Measurements from ENCODE around the gene UBE3B. TPM values are rescaled to one million over a fixed set of nuclear protein-coding genes. Genes with fewer than 3 reads are reported as not detected.

The UBE3B gene
- total RNA-seq, 1 experiment from 2014 or later, result 48.6 TPM

DNA sequence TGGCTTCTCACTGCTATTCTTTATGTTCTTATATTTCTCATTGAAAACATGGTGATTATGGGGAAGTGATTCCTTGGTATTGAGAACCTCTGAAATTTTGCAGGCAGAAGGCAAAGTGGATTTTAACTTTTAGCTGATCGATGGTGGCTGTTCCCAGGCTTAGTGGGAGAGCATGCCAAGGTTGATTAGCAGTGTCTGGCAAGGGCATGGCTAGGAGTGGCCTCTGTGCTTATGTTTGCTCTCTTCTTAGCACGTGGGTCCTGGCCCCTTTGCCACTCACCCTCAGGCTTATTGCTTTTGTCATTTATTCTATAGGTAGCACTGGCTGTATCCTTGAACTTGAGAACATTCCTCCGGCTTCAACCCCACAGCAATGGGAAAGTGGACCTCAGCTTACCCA lies 98.2 kb downstream of the UBE3B start:
- TF ChIP-seq, protein P1, sequence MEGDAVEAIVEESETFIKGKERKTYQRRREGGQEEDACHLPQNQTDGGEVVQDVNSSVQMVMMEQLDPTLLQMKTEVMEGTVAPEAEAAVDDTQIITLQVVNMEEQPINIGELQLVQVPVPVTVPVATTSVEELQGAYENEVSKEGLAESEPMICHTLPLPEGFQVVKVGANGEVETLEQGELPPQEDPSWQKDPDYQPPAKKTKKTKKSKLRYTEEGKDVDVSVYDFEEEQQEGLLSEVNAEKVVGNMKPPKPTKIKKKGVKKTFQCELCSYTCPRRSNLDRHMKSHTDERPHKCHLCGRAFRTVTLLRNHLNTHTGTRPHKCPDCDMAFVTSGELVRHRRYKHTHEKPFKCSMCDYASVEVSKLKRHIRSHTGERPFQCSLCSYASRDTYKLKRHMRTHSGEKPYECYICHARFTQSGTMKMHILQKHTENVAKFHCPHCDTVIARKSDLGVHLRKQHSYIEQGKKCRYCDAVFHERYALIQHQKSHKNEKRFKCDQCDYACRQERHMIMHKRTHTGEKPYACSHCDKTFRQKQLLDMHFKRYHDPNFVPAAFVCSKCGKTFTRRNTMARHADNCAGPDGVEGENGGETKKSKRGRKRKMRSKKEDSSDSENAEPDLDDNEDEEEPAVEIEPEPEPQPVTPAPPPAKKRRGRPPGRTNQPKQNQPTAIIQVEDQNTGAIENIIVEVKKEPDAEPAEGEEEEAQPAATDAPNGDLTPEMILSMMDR (IDR thresholded peaks at IDR 0.05; ENCODE audit: unreplicated experiment), result no peak
- Mint-ChIP-seq H3K4me3 (ENCODE audit: low read depth, unreplicated experiment) (no peak overlapping the region), H3K4me1 (ENCODE audit: low read depth, unreplicated experiment) (peaks cover 27% of the 10 kb centered on the region), H3K27me3 (ENCODE audit: unreplicated experiment) (no peaks in the 10 kb centered on the region), H3K36me3 (ENCODE audit: insufficient read depth, unreplicated experiment) (peaks cover 67% of the 10 kb centered on the region), H3K9me3 (ENCODE audit: low read depth, unreplicated experiment) (no peaks in the 10 kb centered on the region), H3K27ac (ENCODE audit: unreplicated experiment) (no peak overlapping the region)
- intact Hi-C loops (cut with micrococcal nuclease; ENCODE audit: unreplicated experiment), result no loop called here
- BruUV-seq (replicated peaks), result no TSS peak
- DNase-seq, result no peak
- CTCF ChIA-PET, result interaction anchor here (0.6 kb wide), 1 partner anchor 923 kb away, joined by 4 read pairs; no protein-coding TSS in a partner anchor

DNA sequence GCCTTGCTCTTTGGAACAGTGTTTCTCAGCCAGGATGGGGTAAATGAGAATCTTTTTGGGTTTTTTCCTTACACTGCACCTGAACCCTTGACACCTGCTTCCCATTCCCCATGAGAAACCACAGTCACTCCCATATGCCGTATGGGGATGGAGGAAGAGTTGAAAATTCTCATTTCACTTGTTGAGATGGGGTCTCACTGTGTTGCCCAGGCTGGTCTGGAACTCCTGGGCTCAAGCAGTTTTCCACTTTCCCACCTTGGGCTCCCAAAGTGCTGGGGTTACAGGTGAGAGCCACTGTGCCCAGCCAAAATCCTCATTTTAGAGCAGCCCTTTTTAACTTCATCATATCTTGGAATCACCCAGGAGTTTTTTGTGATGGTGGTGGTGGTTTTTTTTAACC lies 99.9 kb downstream of the UBE3B start:
- TF ChIP-seq, protein P1 (IDR thresholded peaks at IDR 0.05; ENCODE audit: unreplicated experiment), result no peak
- BruUV-seq (replicated peaks), result no TSS peak
- CTCF ChIA-PET, result no interaction called here
- Mint-ChIP-seq H3K4me1 (ENCODE audit: low read depth, unreplicated experiment) (peaks cover 33% of the 10 kb centered on the region), H3K36me3 (ENCODE audit: insufficient read depth, unreplicated experiment) (peaks cover 70% of the 10 kb centered on the region), H3K9me3 (ENCODE audit: low read depth, unreplicated experiment) (no peaks in the 10 kb centered on the region), H3K27me3 (ENCODE audit: unreplicated experiment) (no peaks in the 10 kb centered on the region), H3K27ac (ENCODE audit: unreplicated experiment) (no peak overlapping the region), H3K4me3 (ENCODE audit: low read depth, unreplicated experiment) (no peak overlapping the region)
- intact Hi-C loops (cut with micrococcal nuclease; ENCODE audit: unreplicated experiment), result no loop called here
- no peak for DNase-seq

DNA sequence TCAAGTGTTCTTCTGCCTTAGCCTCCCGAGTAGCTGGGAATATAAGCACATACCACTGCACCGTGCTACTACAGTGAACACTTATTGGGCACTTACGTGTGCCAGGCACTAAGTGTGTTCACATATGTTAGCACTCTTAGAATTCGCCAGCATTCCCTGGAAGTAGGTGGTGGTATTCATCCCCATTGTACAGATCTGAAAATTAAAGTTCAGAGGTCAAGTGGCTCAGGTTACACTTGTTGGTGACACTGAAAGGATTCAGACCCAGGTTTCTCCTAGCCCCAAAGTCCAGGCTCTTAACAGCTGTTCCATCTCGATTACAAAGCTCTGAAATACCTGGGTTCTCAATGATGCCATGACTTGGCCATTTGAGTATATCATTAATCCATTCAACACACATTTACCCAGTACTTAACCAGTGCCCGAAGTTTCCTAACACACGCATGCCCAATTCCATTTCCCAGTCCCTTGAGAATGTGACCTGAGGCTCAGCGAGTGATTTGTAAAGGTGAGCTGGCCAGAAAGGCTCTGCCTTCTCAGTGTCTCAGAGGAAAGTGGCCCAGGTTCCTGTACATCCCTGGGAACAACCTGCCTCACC lies 101.0 kb downstream of the UBE3B start:
- BruUV-seq (replicated peaks), result no TSS peak
- Mint-ChIP-seq H3K27ac (ENCODE audit: unreplicated experiment) (no peak overlapping the region), H3K4me3 (ENCODE audit: low read depth, unreplicated experiment) (no peak overlapping the region), H3K4me1 (ENCODE audit: low read depth, unreplicated experiment) (peaks cover 25% of the 10 kb centered on the region), H3K36me3 (ENCODE audit: insufficient read depth, unreplicated experiment) (peaks cover 60% of the 10 kb centered on the region), H3K9me3 (ENCODE audit: low read depth, unreplicated experiment) (no peaks in the 10 kb centered on the region), H3K27me3 (ENCODE audit: unreplicated experiment) (no peaks in the 10 kb centered on the region)
- TF ChIP-seq, protein P1 (IDR thresholded peaks at IDR 0.05; ENCODE audit: unreplicated experiment), result no peak
- CTCF ChIA-PET, result no interaction called here
- DNase-seq, result no peak
- intact Hi-C loops (cut with micrococcal nuclease; ENCODE audit: unreplicated experiment), result no loop called here

GRCh38 chr12:109579639-109580038 lies 102.2 kb downstream of the UBE3B start:
- H3K36me3 Mint-ChIP-seq (ENCODE audit: insufficient read depth, unreplicated experiment), result peaks cover 48% of the 10 kb centered on the region
- CTCF ChIA-PET, result no interaction called here
- TF ChIP-seq, protein P1 (IDR thresholded peaks at IDR 0.05; ENCODE audit: unreplicated experiment), result no peak

More at GRCh38 chr12:109579639-109580038, 102.2 kb downstream of the UBE3B start:
- H3K4me1 Mint-ChIP-seq (ENCODE audit: low read depth, unreplicated experiment), result peaks cover 18% of the 10 kb centered on the region
- intact Hi-C loops (cut with micrococcal nuclease; ENCODE audit: unreplicated experiment), result no loop called here
- H3K27ac Mint-ChIP-seq (ENCODE audit: unreplicated experiment), result no peak overlapping the region
- no peak overlapping the region for H3K4me3 Mint-ChIP-seq (ENCODE audit: low read depth, unreplicated experiment)
- no TSS peak for BruUV-seq (replicated peaks)
- no peak for DNase-seq
- H3K27me3 Mint-ChIP-seq (ENCODE audit: unreplicated experiment), result no peaks in the 10 kb centered on the region
- no peaks in the 10 kb centered on the region for H3K9me3 Mint-ChIP-seq (ENCODE audit: low read depth, unreplicated experiment)

All from Calu3 (cell line).